GM19035 (cell line): Measurements from ENCODE around the gene NR2F2.

Experiments
- ATAC-seq: cut with Tn5 transposase; IDR thresholded peaks from one replicate; pipeline ENCODE4 v1.9.1; 2021; ENCODE audit not compliant: unreplicated experiment

The NR2F2 gene

DNA sequence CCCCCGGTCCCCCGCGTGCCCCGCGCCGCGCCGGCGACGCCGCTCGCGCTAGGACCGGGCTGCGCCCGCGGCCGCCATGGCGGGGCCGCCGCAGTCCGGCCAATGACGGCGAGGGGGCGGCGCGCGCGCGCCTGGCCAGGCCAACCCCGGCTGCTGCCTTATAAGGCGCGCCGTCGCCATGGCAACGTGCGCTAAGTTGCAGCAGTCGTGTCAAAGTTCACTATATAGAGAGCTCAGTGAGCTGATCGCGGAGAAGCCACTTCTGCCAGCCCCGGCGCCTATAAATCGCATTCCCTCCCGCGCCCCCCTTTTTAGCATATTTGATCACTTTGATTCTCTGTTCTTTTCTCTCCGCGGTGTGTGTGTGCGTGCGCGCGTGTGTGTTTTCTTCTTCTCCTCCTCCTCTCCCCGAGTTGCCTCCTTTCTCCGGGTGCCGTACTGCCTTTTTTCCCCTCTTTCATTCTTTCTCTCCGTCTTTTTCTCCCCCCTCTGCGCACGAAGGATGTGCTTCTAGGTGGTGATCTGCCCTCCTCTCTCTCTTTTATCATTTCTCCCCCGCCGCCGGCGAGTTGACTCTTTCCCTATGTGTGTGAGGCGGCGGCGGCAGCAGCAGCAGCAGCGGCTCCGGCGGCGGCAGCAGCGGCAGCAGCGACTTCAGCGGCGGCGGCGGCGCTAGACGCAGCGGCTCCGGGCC is at the start of gene NR2F2:
Gene NR2F2 (plus strand): TSS at position 251 of the 694 bp plus-strand sequence. CDS start 1,406 bp downstream, outside the sequence.
- ATAC-seq, result peak; percentile 68

DNA sequence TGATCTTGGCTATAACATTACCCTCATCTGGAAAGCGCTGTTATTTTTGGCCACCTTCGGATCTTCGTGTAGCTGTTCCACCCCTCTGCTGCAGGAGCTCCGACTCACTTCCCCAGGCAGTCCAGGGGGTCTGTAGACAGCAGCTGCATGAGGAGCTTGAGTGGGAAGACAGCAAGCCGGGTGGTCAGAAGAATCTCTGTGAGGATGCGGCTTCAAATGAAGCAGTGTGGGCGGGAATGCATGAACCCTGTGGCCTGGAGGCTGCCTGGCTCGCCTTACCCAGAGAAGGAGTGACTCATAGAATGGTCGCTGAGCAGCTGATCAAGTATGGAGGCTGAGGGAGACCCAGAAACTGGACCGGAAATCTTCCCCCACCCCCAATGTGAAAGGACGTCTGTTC is 45.2 kb upstream of the NR2F2 start:
- ATAC-seq, result no peak

DNA sequence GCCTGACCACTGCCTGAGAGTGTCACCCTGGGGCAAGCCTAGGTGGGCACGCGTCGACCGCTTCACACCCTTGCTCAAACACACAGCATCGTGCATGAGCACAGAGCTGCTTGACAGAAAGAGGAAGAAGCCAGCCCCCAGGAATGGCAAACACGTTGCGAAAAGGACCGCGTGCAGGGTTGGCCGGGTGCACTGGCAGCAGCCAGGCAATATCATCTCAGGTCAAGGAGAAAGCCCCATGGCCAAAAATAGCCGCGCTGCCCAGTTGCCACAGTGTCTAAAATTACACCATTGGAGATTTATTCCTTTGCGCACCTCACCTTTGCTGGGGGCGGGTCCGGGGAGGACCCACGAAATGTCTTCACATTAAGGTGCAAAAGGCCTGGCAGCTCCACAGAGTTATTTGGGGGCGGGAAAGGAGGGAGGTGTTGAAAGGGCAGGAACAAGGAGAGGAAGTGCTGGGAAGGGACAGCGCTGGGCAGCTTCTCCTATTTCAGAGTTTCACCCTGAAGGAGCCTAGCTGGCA is 44.7 kb upstream of the NR2F2 start:
- no peak for ATAC-seq

DNA sequence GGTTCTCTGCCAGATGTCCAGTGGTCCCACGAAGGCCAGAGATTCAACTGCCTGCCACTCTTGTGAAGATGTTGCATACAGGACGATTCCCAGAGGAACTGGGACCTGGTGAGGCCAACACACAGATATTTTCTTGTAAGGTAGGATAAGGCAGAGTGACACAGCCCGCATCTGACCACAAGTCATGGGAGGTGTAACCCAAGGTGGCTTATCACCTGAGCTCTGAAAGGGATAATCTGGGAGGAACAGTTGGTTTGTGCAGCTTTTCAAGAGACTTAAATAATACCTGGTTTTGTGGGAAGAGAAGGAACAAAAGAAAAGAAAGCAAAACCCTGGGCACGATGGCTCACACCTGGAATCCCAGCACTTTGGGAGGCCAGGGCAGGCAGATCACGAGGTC is 39.8 kb upstream of the NR2F2 start:
- no peak for ATAC-seq

DNA sequence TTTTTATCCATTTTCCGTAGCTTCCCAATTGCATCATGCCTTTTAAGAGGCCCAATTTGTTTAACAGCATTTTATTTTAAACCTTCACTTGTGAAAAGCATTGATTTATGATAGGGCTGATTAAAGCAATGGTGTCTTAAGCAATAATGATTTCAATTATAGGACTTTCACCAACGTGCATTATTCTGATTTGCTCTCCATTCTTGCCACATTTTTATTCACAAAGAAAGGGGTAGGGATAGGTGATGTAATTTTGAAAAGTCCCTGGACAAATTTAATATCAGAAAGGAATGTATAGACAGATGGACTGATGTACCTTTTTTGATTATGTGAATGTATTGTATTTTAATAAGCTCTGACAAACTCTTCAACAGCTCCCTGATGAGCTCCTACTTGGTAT is 37.9 kb upstream of the NR2F2 start:
- no peak for ATAC-seq

DNA sequence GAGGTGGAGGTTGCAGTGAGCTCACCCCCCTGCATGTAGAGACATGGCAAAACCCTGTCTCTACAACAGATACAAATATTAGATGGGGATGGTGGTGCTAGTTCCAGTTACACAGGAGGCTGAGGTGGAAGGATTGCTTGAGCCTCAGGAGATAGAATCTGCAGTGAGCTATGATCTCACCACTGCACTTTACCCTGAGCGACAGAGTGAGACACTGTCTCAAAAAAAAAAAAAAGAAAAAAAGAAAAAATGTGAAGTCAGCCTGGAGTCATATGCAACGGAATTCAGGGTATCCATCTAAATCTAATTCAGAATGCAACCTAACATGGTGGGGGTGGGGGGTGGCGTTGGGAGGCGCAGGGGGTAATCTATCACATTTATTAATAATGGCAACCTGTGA is 37.1 kb upstream of the NR2F2 start:
- no peak for ATAC-seq

DNA sequence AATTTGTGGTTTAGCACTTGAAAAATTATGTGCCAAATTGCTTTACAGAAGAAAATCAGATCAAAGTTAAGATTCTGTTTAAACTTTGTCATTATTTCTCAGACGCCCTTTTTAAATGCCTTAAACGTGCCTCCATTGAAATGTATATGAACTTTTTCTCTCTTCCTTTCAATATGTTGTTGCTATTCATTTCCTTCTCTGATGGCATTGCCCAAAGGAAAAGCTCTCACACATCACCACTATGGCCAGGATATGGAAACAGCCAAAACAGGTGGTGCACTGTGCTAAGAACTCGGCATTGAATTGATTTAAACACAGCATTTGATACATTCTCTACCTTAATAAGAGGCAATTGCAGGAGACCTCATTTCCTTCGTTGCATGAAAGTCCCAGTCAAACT is 35.7 kb upstream of the NR2F2 start:
- ATAC-seq, result no peak

DNA sequence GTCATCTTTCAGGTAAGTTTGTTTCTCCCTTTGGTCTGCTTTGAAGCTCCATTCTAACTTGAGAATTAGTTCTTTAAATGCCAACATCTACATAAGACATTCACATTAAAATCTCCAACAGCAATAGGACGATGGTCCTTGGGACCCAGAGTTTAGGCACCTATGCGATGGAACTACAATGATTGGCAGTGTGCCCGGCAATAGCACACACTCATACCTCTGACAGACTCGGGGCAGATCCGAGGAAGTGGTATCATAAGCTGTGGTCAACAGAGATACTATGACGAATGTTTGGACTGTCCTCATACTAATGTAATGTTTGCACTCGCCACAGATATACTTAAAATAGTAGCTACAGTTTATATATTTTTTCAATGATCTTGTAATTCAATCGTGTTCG is 34.2 kb upstream of the NR2F2 start:
- ATAC-seq, result no peak

DNA sequence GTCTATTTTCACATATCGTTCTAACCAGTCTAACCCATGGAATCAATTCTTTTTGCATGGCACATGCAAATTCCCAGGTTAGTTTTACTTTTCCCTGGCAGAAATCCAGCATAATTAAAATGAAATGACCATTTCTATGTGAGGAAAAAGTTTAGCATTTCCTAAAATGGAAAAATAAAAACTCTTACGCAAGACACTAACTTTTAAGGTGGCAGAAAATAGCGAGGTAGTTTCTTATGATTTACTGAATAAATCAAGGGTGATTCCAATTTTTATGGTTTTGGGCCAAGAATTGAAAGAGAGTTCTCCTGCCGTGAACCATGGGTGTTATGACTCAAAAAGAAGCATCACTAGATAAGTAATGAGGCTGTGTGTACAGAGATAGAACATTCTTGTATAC is 32.7 kb upstream of the NR2F2 start:
- ATAC-seq, result no peak

DNA sequence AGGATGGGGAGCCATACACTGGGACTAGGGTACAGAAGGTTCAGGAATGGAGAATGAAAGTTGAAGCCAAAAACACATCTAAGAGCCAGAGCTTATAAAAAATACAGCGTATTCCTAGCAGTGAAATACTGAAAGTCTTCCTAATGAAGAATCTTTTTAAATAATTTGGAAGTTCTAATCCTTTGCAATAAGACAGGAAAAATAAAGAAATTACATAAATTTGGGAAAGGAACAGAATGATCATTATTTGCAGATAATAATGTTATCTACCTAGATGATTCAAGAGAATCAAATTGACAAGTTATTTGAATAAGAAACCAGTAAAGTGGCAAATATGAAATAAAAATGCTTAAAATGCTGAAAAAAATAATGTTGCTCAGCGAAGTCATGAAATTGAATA is 32.3 kb upstream of the NR2F2 start:
- no peak for ATAC-seq

DNA sequence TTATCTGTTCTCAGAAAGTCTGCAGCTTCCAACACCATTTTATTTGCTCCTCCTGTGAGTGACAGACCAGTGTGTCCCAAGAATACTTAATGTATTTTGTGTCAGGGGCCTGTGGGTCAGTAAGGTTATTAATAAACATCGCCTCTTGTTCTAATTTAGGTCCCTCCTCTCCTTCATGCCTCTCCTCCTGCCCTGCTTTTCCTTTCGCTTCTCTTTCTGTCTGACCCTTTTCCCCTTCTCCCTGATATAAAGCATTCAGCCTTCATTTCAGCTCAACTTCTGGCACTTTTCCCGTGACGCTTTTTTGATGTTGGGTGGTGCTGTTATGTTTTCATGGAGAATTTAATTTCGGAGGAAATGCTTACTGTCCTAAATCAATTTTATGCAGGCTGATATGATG is 29.7 kb upstream of the NR2F2 start:
- no peak for ATAC-seq

DNA sequence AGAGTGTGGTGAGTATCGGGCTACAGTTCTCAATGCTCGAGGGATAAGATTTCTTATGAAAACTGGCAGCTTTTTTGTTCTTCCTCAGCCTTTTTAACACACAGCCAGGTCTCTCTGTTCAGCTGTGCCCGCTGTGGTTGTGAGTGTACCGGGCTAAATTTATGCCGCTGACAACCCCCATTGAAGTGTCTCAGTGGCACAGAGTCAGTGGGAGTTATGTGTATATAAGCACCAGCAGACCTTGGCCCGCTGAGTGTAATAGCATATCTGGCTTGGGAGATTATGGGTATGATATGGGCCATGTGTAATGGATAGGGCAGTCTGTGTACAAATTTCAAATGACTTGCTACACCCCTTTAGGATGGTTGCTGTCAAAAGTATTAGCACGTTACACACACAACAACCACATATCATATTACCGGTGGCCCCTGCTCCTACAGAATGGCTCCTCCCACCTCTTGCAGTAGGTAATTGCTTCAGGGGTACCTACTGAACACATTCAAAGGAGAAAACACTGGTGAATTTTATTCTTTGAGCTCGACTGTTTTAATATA is 26.9 kb upstream of the NR2F2 start:
- ATAC-seq, result no peak

DNA sequence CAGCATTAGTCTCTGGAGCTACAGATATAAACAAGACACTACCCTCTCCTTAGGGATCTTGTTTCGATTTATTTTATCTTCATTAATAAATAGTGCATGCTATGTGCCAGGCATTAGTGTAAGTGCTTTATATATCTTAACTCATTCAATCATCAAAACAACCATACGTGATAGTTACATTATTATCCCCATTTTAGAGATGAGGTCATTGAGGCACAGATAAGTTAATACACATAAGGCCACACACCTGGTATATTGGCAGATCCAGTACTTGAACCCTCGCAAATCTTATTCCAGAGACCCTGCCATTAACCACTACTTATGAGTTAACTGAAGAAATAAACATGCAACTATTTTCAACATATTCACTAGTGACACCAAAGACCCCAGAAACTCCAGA is 25.7 kb upstream of the NR2F2 start:
- ATAC-seq, result no peak

DNA sequence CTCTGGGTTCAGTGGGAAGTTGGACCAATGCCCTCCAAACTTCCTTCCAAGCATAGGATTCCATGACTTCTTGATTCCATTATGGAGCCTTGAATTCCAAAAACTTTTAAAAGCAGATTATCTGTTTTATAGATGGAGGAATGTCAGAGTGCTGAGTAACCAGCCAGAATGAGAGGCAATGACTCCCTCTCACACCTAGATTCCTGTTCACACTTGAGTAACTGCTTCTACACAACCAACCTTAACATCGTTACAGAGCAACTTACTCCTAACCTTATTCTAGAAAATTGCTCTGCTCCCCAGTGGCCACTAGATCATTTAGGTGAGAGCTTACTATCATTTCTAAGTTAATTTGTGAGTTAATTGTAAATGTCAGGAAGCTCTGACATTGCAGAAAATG is 24.2 kb upstream of the NR2F2 start:
- ATAC-seq, result no peak

DNA sequence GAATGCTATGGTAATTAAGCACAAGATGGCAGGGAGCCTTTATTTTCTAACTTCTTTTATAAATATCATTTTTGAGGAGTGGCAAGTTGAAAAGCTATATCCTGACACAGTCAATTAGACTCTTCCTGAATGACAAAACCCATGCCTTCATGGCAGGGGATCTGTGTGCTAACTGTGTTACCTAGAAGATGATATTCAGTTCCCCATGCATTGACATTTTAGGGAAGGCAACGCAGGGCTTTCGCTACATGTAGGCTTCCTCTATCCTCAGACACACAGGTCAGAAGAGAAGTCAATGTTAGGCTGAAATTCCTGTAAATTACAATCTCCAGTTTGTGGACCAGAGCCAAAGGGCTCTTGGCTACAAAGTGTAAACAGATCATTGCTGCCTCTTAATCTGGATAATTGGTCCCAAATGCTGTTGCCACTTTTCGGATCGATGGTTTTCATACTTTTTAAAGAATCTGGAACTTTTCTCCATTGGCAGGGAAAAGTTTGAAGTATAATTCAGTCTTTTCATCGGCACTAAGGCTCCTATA is 22.6 kb upstream of the NR2F2 start:
- no peak for ATAC-seq

DNA sequence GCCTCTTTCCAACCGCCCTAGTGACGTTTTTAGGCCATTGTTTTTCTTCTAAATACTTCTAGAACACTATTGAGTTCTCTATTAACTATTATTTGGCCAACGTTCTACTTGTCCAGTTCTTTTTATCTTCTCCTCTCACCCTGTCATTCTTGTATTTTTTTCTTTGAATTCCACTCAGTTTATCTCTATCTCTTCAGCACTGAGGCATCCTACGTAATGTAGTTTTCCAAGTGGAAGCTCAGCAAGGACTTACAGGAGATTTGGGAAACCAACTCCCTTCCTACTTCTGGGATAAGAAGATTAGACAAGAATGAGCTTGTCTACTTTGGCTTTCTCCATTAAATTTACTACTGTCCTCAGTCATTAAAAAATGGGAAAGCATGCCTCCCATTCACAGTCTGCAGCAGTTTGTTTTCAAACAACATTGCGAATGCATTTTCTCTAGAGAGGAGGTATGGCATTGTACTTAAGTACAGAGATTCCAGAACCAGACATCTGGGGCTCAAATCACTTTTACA is 21.3 kb upstream of the NR2F2 start:
- no peak for ATAC-seq

DNA sequence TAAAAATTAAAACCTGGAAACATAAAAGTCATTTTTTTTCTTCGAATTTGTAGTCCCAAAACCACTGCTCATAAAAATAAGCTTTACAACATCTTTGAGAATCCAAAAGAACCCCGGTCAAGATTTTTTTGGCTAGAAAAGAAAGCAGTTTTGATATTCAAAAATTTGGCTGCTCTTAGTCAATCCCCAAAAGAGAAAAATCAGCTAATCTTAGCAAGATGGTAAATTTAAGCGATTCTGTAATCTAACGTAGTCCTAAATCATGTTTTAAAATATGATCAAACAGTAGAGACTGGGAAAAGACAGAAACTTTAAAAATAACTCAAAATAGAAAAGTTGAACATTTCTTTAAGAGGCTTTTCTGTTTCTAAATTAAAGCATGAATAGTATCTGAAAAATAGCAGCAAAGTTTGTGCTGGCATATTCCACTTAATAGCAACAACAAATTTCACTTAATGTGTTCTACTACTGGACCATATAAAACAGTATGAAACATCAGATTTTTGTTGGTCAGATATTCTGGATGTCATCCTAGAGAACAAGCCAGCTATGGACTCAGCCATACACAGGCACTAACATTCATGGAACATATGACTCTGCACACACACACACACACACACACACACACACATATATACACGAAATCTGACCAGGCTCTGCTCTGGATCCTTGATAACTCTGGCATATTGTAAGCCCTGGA is 19.1 kb upstream of the NR2F2 start:
- ATAC-seq, result no peak

DNA sequence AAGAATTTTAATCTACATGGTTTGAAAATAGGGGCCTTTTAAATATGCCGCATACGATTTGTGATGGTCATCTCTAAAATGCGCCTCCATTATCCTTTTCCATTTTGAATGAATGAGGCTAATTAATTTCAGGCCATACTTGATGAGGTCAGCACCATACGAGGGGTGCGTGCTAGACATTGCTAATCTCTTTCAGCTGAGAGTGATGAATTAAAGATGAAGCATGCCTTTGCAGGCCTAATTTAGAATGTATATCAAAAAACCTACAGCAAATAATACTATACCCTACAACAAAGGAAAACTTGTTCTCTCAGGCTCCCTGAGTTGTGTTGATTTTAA is 18.6 kb upstream of the NR2F2 start:
- no peak for ATAC-seq

DNA sequence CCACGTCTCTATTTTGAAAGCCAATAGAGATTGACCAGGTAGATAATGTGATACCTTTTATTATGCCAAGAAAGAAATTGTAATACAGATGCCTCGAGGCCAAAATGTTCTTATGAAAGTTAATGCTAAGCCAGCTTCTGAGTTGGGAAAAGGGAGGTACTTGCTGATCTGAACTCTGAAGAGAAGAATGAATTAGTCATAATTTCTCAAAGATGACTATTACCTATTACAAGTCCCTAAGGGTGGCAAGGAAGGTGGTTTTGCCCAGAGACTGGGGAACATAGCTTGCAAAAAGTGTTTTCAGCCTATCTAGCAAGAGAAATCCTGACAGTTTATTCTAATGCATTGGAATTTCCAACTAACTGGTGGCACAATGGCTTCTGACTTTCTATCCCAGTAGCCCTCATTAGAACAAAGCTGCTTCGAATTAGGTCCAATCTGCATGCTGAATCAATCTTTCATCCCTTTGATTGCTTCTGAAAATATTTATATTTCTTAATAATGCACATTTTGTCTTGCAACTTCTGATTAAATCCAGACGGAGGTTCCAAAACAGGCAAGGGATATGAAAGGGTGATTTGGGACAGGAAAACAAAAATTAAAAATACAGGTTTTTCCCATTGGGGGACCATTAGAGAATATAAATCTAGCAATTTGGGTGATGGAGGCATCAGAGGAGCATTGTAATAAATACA is 17.7 kb upstream of the NR2F2 start:
- no peak for ATAC-seq

DNA sequence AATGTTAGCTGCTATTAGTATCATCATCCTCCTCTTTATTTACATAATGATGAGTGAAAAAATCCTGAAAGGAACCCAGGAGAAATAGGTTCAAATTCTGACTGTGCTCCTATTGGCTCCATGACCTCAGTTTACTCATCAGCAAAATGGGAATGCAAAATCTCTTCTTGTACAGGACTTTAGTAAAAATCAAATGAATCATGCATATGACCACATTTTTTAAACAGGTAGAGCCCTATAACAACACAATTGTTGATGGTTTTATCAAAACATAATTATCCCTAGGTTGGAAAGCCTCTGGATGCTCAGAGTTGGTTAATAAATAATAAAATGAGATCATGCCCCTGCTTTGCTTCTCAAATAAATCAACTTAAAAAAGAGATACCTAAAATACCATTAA is 16.0 kb upstream of the NR2F2 start:
- ATAC-seq, result no peak

DNA sequence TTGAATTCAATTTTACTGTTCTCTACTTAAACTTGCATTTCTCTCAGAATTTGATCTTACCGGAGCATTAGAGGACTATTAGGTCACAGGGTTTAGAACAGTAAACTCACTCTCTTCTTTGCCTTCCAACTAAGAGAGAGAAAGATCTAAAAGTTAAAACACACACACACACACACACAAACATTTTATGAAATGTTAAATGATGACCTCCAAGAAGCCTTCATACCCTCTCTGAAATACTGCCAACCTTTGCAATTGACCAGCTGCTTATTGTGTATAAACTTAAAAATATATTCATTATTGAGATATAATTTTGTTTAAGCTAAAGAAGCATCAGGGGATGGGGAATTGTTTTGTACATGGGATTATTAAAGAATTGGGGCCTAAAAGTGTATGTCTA is 15.5 kb upstream of the NR2F2 start:
- no peak for ATAC-seq
